Astrocyte (in vitro differentiated cells and primary cell): Measurements from ENCODE around the gene BTNL9.

ENCODE experiments used
- EZH2 ChIP-seq: IDR thresholded peaks from 2 replicates; pipeline ENCODE4 v1.6.1; 2012; ENCODE audit warnings: mild to moderate bottlenecking, low read length, inconsistent platforms; ENCODE audit not compliant: insufficient read depth
- TF ChIP-seq, protein P1 (sequence below): IDR thresholded peaks from 2 replicates; pipeline ENCODE4 v1.5.1; 2011; ENCODE audit warnings: low read depth, mild to moderate bottlenecking, inconsistent platforms, low read length, moderate library complexity; ENCODE audit not compliant: insufficient read depth

DNA sequence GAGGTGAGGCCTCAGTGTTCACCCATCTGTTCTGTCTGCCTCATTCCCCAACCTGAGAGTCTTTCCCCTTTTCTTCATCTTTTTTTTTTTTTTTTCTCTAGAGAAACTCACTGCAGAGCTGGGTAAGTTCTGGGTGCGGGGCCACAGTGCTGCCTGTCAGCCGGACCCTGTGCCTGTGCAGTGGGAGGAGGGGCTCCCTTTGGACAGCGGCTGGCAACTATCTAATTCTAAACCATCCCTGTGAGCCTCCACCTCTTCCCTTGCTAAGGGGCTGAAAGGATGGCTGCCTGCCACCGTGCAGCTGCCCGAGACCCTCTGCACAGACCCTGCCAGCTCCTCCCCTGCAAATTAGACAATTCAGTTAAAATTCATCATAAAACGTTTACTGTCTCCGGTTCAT lies 14.1 kb downstream of the BTNL9 start:
- TF ChIP-seq, protein P1, sequence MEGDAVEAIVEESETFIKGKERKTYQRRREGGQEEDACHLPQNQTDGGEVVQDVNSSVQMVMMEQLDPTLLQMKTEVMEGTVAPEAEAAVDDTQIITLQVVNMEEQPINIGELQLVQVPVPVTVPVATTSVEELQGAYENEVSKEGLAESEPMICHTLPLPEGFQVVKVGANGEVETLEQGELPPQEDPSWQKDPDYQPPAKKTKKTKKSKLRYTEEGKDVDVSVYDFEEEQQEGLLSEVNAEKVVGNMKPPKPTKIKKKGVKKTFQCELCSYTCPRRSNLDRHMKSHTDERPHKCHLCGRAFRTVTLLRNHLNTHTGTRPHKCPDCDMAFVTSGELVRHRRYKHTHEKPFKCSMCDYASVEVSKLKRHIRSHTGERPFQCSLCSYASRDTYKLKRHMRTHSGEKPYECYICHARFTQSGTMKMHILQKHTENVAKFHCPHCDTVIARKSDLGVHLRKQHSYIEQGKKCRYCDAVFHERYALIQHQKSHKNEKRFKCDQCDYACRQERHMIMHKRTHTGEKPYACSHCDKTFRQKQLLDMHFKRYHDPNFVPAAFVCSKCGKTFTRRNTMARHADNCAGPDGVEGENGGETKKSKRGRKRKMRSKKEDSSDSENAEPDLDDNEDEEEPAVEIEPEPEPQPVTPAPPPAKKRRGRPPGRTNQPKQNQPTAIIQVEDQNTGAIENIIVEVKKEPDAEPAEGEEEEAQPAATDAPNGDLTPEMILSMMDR, result no peak
- TF ChIP-seq EZH2, result no peak
